HG03439 (cell line): ENCODE results near the gene GLT6D1.

ENCODE experiments used
- ATAC-seq: cut with Tn5 transposase; IDR thresholded peaks from one replicate; pipeline ENCODE4 v1.9.1; 2021; ENCODE audit warnings: mild to moderate bottlenecking, moderate library complexity; ENCODE audit not compliant: unreplicated experiment

GLT6D1 gene

DNA sequence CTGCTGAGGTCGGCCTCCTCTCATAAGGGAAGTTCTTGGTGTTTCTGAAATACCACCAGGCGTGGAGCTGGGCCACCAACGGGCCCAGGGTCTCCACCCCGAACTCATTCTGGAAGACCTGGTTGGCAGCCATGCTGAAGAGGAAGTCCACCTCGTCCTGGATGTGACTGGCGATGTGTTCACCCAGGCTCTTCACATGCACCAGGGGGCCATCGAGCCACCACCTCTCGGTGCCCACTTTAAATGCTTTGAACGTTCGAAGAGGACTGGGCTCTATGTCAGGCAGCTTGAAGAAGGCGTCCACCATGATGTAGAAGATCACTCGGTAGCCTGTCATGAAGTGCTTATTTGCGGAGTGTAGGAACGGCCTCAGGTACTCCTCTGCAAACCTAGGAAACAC lies 15.1 kb downstream of the GLT6D1 start:
- ATAC-seq: no peak

DNA sequence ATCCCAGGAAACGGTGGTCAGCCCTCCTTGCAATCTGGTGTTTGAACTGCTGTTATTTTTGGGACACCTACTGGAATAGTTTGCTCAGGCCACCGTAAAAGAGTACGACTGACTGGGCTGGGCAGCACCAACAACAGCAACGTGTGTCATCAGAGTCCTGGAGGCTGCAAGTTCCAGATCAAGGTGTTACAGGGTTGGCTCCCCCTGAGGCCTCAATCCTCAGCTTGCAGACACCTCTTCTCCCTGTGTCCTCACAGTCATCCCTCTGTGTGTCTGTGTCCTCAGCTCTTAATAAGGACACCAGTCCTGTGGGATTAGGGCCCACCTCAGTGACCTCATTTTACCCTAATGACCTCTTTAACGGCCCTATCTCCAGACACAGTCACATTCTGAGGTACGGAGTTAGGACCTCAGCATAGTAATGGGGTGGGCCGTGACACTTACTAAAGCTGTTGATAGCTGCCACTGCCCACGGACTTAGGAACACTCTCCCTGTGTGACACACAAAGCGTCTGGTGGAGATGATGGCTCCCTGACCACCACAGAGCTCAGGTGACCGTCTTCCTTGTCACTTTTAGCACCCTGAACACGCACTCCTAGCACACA lies 16.8 kb downstream of the GLT6D1 start:
- no peak for ATAC-seq

DNA sequence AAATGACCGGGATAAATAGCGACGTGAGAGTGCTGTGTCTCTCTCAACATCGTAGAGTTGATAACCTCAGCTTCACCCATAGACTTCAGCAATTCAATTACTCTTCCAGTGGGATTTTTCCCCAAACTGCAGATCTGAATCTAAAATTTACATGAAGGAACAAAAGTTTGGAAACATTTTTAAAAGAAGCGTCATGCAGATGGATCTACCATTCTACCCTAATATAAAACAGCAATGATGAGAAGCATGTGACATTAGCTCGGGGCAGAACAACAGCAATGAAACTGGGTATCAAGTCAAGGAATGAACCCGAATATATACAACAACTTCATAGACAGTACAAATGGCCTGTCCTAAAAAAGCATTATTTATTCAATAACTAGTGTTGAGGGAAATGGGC lies 18.8 kb downstream of the GLT6D1 start:
- no peak for ATAC-seq

DNA sequence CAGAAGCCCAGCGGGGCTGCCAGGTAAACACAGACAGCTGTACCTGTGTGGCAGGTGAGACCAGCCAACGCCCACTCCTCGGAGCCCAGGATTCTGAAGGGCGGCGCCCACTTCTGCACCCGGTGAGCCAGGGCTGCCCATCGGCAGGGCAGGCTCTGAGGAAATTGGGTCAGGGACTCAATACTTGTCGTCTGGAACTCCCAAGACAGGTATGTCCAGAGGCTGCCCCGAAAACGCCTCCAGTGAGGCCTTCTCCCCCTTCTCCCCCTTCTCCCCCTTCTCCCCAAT lies 19.8 kb downstream of the GLT6D1 start:
- ATAC-seq: no peak

DNA sequence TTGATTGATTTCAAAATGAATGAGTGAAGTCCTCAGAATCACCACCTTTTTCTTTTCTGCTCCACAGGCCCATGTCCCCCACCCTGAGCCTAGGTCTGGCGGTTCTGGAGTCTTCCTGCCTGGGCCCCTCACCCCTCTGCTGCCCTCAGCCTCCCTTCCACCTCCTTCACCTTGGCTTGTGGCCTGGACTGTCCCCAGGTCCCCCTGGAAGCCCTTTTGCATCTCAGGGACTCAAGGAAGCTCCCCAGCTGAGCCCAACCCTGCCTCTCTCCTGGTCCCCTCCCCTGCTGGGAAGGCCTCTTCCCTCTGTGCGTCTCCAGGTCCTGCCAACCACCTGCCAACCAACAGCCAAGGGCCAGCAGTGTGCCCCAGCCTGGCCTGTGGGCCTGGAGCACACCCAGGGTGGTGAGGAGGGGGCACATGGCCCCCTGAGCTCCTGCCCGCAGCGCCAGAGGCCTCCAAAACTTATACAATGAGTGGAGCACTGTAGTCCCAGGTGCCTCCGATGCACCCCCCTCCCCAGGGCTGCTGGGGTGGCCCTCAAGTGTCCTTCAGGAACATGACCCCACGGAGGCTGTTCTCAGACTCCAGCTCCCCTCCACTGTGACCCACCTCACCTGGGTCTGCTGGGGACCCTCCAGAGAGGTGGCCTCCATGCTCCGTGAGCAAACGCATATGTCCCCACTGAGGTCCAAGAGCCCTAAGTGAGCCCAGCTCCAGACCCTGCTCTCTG lies 20.3 kb downstream of the GLT6D1 start:
- no peak for ATAC-seq

DNA sequence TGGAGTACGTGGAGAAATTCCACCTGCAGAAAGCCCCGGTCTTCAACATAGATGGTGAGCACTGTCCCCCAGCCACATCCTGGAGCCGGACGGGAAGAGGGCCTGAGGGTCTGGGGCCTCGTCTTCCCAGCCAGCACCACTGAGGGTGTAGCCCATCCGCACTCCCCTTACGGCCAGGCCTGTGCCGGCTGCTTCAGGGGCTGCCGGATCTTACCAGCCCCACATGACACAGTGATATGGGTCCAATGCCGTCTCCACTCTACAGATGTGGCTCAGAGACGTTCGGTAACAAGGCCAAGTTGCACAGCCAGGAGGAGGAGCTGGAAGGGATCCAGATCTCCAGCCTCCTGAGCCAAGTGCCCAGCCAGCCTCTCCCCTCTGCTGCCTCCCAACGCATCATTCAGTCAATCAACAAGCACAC lies 21.3 kb downstream of the GLT6D1 start:
- ATAC-seq: no peak

DNA sequence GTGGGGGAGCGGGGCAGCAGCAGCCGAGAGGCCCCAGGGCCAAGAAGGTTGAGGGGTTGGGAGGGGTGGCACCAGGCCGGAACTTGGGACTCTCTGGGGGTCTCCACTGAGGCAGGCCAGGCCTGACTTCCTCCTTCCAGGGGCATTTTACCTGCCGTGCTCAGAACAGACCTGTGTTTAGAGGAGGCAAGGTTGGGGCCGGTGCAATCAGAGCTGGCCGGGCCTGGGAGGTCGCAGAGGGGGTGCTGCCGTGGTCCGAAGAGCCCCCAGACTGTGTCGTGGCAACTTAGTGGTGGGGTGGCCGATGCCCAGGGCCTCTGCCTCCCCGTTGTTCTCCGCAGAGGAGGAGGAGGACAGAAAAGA lies 21.8 kb downstream of the GLT6D1 start:
- no peak for ATAC-seq

DNA sequence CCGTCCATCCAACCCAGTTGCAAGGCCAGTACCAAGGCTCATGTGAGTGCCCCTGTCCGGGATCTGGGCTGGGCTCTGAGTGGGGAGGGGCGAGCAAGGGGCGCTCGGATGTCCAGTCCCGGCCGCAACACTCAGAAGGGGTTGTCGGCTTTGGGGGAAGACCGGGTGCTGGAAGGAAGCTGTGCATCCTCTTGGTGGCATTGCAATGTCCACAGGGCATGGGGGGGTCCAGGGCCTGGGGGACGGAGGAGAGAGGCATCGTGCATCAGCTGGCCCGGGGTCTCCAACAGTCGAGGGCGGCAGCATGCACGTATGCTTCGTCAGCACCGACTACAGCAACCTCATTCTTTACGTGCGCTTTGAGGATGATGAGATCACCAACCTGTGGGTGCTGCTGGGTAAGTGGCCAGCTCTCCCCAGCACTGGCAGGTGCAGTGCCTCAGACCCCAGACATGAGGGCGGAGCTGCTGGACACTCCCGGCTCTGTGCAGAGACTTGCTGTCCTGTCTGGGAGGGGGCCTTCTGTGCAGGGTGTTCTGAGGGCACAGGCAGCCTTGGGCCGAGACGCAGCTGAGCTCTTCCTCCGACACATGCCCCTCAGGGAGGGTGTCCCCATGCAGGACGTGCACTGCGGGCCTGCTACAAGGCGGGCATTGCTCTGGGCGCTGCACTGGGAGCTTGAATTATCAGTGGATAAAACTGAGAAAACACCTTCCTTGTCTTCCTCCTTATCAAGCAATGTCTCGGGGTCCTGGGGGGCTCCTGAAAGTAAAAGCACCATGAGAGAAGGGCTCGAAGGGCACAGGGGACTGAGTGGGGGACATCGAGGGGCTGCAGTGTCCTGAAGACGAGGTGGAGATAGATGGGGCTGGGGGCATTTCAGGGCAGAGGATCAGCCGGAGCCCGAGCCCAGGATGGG lies 22.5 kb downstream of the GLT6D1 start:
- no peak for ATAC-seq

DNA sequence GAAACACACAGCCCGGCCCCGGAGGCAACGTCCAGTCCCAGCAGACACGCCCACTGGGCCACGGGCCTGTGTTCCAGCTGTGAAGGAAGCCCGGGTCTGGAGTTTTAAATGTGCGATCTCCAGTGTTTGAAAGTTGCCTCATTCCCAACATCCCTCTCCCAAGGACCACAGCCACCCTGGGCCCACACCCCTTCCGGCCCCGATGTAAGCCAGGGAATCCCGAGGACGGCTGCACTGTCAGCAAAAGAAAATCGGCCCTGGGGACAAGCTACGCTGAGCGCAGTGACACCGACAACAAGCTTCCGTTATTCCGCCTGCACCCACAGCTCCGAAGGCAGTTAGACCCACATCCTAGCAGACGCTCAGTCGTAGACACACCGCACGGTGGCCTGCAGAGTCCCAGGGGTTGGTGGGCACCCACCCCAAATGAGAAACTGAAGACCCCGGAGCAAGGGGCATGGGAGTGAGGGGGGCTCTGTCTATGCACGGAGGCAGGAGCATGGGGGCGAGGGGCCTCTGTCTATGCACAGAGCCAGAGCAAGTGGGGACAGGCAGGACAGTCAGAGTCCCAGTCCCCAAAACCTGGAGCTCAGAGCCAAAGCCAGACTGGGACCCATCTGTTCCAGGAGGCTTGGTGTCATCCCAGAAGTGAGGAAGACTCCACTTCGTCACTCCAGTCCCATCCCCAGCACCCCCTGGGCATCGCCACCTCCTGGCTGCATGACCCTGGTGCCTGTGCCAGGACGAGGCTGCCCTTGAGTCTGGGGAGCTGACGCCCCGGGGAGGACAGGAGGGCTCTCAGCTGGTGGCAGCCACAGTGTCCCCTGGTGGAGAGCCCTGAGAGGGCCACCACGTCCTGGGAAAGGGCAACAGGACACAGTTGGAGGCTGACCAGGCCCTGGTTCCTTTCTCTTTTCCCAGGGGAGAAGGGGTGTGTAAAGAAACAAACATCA lies 23.4 kb downstream of the GLT6D1 start:
- no peak for ATAC-seq

DNA sequence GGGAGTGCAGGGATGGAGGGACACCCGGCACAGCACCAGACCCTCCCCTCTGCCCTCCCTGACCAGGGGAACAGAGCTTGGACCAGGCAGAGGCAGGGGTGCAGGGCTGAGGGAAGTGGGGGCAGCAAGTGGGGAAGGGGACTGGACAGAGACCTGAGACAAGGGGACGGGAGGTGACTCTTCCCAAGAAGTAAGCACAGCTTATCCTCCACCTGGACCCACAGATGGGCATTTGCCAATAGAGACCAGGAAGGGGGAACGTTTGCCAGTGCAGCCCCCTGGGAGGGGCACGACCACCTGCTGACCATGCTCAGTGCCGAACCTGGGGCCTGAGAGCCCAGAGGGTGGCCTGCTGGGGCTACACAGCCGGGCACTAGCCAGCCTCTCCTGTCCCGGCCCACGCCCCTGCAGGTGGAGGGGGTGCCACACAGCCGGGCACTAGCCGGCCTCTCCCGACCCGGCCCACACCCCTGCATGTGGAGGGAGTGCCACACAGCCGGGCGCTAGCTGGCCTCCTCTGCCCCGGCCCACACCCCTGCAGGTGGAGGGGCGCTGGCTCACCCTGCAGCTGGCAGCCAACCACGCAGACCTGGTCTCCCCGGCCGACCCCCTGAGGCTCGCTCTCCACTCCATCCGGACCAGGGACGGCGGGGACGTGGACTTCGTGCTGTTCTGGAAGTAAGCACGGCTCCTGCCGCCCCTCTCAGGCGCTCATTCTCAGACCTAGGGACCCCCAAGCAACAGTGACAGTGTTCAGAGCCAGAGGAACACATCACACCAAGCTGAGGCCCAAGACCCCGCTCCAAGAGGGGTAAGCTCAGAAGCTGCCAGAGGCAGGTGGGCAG lies 24.3 kb downstream of the GLT6D1 start:
- ATAC-seq: no peak

DNA sequence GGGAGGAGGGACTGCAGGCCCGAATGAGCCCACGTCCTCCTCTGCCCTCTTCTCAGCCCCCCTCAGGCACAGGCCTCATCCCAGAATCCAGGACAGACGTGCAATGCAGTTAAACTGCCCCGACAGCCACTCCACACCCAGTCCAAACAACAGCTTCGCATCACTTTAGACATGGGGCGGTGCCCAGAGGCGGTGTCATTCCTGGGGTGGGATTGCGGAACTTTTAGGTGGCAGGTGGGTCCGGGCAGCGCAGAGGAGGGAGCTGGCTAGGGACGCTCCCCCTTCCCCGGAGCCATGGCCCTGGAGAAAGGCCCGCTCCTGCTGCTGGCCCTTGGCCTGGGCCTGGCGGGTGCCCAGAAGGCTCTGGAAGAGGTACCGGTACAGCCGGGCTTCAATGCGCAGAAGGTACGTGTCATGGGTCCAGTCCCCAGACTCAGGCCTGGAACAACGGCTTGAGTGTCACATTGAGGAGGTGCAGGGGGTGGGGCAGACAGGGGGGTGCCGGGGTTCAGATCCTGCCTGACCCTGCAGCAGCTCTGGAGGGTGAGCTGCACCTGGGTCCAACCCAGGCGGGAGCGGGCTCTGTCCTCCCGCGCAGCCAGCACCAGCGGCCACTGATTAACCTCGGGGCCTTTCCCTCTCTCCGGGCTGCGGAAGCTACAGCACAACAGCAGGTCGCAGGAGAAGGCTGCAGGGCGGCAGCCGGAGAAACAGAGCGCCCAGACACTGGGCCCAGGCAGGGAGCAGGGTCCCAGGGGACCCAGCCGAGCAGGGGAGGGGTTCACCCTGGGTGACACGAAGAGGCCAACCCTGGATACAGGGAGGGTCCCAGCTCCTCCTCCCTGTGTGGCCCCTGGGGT lies 25.2 kb downstream of the GLT6D1 start:
- ATAC-seq: no peak

DNA sequence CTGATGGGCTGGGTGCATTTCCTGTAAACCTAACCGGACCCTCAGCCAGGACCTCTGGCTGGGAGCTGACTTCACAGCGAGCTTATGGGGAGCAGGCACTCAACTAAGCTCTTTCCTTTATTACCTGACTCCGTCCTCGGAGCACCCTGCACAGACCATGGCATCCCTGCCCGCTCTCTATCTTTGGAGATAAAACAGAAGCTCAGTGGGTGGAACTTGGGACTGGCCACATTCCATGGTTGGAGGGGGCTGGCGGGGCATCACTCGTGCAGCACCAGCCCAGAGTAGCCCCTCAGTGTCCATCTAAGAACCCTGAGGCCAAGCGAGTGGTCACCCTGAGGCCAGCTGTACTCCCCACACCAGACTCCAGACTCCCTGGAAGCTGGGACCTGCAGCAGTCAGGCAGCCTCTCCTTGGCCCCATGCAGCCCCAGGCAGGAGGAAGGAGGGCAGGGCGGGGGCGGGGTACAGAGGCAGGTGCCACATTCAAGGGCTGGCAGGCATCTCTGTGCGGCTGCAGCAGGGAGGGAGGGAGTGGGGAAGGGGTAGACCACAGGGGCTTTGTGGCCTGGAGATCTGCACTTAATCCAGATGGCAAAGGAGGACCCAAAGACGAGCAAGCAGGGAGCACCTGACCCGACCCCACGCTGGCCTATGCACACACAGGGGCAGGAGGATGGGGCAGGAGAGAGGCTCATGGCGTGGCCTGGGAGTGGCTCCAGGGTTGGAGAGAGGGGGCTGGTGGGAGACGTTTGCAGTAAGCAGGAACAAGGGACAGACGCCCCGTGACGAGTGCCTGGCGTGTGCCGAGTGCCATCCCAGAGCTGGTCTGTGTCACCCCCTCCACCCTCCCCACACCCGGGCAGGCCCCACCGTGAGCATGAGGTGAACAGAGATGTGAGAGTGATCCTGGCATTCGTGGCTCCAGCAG lies 26.1 kb downstream of the GLT6D1 start:
- ATAC-seq: no peak

DNA sequence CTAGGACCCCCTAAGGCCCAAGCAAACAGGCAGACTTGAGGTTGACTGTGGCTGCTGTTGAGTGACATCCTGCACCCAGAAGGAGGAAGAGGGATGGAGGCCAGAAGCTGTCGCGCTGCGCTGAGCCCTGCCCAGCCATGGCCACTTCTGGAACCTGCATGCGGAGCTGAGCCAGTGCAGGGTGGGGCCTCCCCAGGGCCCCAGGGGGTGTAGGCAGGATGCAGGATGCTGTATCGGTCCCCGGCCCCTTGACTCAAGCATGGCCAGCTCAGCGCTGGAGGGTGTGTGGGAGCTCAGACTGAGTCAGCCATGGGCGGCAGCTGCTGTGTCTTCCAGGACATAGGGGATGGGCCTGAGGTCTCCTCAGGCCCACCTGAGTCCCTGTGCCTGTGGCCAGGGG lies 26.9 kb downstream of the GLT6D1 start:
- no peak for ATAC-seq

DNA sequence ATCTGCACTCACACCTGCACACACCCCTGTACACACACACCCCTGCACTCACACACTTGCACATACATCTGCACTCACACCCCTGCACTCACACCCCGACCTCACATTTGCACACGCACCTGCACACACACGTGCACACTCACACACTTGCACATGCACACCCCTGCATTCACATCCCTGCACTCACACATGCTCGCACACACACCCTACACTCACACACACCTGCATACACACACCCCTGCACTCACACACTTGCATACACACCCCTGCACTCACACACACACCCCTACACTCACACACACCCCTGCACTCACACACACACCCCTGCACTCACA lies 27.5 kb downstream of the GLT6D1 start:
- no peak for ATAC-seq

DNA sequence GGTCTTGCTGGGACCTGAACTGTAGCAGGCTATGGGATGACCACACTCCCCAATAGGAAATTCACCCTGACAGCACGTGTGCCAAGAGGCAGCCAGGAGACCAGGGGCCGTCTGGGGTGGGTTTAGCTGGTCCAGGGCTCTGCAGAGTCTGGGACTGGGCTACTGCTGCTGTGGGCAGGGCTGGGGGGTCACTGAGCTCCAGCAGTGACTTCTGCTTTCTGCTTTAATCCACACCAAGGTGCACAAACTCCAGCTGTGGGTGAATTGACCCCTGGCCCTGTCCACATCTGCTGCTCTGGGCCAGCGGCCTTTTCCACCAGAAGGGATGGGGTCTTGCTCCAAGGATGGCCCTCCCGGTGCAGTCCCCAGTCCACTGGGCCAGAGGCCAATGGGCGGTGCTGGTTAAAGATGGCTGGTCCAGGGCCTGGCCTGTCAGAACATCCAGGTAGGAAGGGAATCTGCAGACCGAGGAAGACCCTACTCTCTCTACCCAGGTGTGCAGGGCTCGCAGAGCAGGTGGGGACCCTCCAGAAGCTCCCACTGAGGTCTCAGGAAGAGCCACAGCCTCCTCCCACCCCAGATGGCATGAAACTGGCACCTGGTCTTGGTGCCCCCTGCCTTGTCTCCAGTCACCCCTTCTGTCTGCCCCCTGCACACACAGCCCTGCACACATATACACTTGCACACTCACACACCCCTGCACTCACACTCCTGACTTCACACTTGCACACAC lies 28.0 kb downstream of the GLT6D1 start:
- ATAC-seq: no peak

DNA sequence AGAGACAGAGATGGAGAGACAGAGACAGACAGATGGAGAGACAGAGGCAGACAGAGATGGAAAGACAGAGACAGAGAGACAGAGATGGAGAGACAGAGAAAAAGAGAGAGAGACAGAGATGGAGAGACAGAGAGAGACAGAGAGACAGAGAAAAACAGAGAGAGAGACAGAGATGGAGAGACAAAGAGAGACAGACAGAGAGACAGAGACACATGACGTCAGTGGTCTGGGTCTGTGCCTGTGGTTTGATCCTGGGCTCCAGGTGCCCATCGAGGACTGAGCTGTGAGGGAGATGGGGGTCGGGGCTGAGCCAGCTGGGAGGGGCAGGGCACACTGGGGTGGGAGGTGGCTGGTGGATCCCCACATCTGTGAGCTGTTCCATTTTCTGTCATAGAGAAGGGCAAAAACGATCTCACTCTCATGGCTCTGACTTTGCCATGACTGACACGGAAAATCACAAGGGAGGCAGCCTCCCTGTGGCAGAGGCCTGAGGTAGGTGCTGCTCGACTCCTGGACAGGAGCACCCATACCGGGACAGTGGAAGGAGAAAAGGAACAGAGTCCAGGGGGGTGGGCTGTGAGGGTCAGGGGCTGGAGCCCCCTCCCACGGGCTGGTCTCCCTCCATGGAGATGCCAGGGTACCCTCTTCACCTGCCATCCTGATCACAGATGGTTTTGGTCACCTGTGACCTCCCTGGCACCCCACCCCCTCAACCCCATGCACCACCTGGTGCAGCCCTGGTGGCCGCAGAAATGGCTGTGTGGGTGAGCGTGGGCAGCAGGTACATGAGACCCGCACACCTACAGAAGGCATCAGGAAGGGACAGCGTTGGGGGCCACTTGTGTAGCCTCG lies 28.8 kb downstream of the GLT6D1 start:
- no peak for ATAC-seq
